HTR-8/SVneo (cell line): ENCODE measurements around the gene MIOS.
A peak's percentile ranks its signal among the peaks of the same experiment; 100 is the strongest.
"Not testable (repeated sequence)": the region's sequence is repeated elsewhere in the genome, so short reads cannot be mapped to it uniquely, and the experiment has no call there.

ENCODE experiments used
- DNase-seq: peaks from one replicate; pipeline ENCODE4 v3.0.0; 2011; ENCODE audit warnings: low spot score, mixed read lengths; ENCODE audit not compliant: insufficient read length
- FAIRE-seq: peaks from 2 replicates; lab custom pipeline; 2011; peaks lifted over from hg19 to GRCh38; lab: Jason Lieb, UNC

Gene MIOS

GRCh38 chr7:7554021-7554432 lies 12.7 kb upstream of the MIOS start:
- FAIRE-seq (peak; percentile 51), DNase-seq (no peak)

- FAIRE-seq (no peak), DNase-seq (no peak)
These were observed 11.8 kb upstream of the MIOS start for GRCh38 chr7:7554649-7555575.

- DNase-seq: no peak
- no peak for FAIRE-seq
These were observed 9.8 kb upstream of the MIOS start for GRCh38 chr7:7556852-7557251.

GRCh38 chr7:7557252-7557651 lies 9.4 kb upstream of the MIOS start:
- FAIRE-seq: peak; percentile 74
- DNase-seq: no peak

- DNase-seq, FAIRE-seq: not testable (repeated sequence)
These were observed 5.1 kb upstream of the MIOS start for GRCh38 chr7:7561591-7561990.

- FAIRE-seq (no peak), DNase-seq (no peak)
These were observed 3.9 kb upstream of the MIOS start for GRCh38 chr7:7562736-7563135.

GRCh38 chr7:7563269-7563668 lies 3.4 kb upstream of the MIOS start:
- no peak for DNase-seq
- FAIRE-seq: no peak

- FAIRE-seq (no peak), DNase-seq (no peak)
These were observed 2.9 kb upstream of the MIOS start for GRCh38 chr7:7563813-7564212.

- FAIRE-seq (no peak), DNase-seq (peak; percentile 84)
These were observed 2.3 kb upstream of the MIOS start for GRCh38 chr7:7564323-7564780.

GRCh38 chr7:7565018-7565680 lies 1.5 kb upstream of the MIOS start:
- DNase-seq (no peak), FAIRE-seq (no peak)

GRCh38 chr7:7565746-7566650 lies 686 bp upstream of the MIOS start:
- FAIRE-seq (no peak), DNase-seq (no peak)

- DNase-seq: no peak
- no peak for FAIRE-seq
These were observed 1.3 kb downstream of the MIOS start for GRCh38 chr7:7567898-7568531.

GRCh38 chr7:7568553-7568952 lies 1.9 kb downstream of the MIOS start:
- no peak for FAIRE-seq
- no peak for DNase-seq

GRCh38 chr7:7569081-7569527 lies 2.4 kb downstream of the MIOS start:
- no peak for FAIRE-seq

GRCh38 chr7:7569615-7570014 lies 2.9 kb downstream of the MIOS start:
- no peak for DNase-seq
- FAIRE-seq: peak; percentile 57

More at GRCh38 chr7:7569081-7569527, 2.4 kb downstream of the MIOS start:
- no peak for DNase-seq

- DNase-seq (no peak), FAIRE-seq (no peak)
These were observed 3.9 kb downstream of the MIOS start for GRCh38 chr7:7570584-7570983.

GRCh38 chr7:7573701-7574100 lies 7.0 kb downstream of the MIOS start:
- no peak for DNase-seq
- no peak for FAIRE-seq

- DNase-seq: no peak
- no peak for FAIRE-seq
These were observed 9.7 kb downstream of the MIOS start for GRCh38 chr7:7576344-7576743.

- FAIRE-seq: no peak
- DNase-seq: no peak
These were observed 11.2 kb downstream of the MIOS start for GRCh38 chr7:7577888-7578287.

GRCh38 chr7:7579638-7580037 lies 13.0 kb downstream of the MIOS start:
- FAIRE-seq (no peak), DNase-seq (no peak)
